ENCODE measurements around the gene CDC73.
"Not testable (repeated sequence)": the region's sequence is repeated elsewhere in the genome, so short reads cannot be mapped to it uniquely, and the experiment has no call there.

CDC73 gene

DNA sequence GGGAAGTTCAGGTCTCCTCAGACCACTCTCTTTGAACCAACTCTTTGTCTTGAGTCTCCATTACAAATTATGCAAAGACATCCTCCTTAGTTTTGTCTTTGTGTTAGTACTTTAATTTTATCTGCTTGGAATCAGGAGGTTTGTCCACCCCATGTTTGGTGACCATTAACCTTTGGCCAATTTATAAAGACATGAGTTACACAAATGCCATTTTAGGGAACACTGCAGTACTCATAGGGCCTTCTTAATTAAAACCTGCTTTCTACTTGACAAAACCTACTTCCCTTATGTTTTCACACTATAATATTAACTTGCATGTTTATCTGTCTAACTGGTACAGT lies 7.9 kb upstream of the CDC73 start:
- no peak for DNase-seq (ENCODE audit: low read depth in 2 of 2)

DNA sequence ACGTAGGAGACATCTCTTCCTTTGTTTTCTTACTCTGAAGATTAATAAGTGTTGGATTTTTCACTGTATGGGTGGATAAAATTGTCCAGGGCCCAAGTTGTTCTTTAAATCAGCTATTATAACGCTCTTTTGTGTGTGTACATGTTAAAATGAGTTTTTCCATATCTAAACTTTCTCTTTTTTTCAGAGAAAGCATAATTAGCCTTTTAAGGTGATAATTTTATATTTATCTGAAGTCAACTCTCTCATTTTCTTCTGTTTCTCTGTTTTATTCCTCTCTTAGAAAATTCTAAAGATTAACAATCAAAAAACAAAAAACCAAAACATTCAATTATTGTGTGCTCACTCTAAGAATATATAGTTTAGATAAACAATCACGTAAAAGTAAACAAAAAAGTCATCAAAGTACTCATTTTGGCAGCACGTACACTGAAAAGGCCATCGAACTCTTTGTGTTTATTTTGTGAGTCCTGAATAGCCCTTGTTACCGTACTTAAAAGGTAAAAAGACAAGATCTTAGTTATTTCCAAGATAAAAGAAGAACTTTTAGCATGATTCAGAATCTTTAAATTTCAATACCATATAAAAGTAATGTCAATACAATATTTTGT lies 7.2 kb upstream of the CDC73 start:
- DNase-seq (ENCODE audit: low read depth in 2 of 2): no peak

DNA sequence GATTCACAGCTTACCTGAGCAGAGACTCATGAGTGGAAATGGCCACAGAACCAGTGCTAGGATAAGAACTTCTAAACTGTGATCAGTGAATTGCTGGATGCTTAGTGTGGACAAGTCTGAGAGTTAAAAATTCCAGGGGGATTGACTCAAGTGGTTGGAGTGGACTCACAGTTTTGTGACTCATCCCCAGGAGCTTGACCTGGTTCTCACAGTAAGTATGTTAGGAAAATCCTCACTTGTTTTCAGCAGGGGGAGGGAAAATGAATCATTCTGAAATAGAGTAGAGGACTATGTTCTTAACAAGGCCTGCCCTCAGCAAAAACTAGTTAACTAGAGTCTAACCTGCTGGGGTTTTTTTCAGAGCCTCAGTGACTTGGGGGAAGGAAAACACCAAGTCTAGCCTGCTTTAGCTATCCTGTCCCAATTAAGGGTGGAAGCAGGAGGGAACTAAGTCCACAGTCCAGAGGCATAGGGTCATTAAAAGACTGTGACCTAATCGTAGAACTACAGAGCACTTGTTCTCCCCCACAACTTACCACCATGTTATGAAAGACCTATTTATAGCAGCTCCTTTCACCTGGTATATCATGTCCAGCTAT lies 6.1 kb upstream of the CDC73 start:
- no peak for DNase-seq (ENCODE audit: low read depth in 2 of 2)

DNA sequence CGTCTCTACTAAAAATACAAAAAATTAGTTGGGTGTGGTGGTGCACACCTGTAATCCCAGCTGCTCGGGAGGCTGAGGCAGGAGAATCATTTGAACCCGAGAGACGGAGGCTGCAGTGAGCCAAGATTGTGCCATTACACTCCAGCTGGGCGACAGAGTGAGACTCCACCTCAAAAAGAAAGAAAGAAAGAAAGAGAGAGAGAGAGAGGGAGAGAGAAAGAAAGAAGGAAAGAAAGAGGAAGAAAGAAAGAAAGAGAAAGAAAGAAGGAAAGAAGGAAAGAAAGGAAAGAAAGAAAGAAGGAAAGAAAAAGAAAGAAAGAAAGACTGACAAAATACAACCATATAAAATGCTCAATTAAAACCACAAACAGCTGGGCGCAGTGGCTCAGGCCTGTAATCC lies 4.7 kb upstream of the CDC73 start:
- not testable (repeated sequence) for DNase-seq (ENCODE audit: low read depth in 2 of 2)

DNA sequence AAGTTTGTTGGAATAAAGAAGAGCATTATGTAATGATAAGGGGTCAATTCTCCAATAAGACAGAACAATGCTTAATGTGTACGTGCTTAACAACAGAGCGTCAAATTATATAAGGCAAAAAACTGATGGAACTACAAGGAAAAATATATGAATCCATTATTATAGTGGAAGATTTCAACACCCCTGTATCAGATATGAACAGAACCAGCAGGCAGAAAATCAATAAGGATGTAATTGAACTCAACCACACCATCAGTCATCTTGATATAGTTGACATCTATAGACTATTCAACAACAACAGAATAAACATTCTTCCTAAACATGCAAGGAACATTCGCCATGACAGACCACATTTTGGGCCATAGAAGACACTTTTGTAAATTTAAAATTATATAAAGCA lies 3.6 kb upstream of the CDC73 start:
- no peak for DNase-seq (ENCODE audit: low read depth in 2 of 2)

DNA sequence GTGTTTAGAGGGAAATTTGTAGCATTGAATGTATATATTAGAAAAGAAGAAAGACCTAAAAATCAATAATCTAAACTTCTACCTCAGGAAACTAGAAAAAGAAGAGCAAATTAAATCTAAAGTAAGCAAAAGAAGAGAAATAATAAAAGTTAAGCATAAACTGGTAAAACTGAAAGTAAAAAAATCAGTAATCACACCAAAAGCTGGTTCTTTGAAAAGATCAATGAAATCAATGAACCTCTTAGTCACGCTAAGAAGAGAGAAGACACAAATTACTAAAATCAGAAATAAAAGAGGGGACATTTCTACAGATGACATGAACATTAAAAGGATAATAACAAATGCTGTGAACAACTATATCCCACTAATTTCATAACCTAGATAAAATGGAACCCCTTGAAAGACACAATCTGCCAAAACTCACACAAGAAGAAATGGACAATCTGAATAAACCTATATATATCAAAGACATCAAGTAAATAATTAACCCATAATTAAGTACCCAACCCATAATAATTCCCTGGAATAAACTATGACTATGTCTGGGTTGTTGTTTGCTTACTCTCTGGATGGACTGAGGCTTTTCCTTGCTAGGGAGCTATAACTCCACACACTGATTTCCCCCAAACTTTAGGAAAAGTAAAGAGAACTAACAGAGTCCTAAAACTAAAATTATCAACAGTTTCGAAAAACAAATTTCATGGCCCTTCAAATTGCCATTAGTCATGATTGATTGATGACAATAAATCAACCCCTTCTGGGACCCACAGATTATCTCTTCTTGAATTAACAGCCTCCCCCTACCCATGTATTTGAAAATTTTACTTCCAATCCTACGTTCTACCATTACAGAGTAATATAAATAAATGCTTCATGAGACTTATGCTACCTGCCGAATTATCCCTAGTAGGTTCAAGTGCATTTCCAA lies 2.8 kb upstream of the CDC73 start:
- no peak for DNase-seq (ENCODE audit: low read depth in 2 of 2)

DNA sequence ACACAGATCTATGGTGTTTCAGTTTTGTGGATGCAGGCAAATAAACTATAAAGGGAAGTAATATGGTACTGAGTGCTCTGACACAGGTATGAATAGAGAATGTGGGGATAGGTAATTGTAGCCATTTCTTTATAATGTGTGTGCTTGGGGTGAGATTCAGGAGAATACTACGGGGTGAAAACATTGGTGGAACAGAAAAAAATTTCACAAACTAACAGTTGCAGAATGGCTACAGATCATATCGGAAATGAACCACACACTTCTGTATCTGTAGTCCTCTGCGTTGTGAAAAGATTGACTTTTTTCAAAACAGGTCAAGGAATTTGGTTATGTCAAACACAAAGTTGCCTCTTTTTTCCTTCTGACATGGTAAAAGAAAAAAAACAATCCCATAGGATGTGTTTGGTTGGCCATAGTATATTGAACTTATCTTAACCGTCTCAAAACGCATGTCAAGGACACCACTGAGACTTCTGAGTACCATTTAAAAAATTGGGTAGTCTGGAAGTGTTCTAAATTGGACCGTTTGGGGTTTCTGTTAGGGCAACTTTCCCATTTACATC lies 1.1 kb upstream of the CDC73 start:
- DNase-seq (ENCODE audit: low read depth in 2 of 2): no peak

DNA sequence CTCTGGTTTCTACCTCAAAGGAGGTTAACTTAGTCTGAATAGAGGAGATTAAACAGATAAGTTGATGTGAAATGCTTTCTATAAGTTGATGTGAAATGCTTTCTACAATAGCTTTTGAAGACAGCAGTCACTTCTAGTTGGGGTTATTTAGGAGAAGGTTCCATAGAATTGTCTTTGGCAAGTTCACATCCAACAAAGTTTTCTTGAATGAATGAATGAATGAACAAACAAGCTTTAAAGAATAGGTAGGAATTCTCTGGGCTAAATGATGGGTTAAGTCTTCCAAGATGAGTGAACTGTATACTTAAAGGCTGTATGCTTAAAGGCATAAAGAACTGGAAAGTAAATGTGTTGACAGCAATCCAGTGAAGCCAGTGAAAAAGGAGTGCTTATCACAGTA lies 1.9 kb downstream of the CDC73 start:
- no peak for DNase-seq (ENCODE audit: low read depth in 2 of 2)

DNA sequence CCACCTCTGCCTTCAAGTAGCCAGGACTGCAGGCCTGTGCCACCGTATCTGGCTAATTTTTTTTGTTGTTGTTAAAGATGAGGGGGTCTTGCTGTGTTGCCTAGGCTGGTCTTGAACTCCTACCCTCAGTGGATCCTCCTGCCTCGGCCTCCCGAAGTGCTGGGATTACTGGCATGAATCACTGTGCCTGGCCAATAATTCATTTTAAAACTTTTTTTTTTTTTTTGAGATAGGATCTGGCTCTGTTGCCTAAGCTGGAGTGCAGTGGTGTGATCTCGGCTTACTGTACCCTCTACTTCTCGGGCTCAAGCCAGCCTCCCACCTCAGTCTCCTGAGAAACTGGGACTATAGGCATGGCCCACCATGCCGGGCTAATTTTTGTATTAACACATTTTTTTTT lies 3.5 kb downstream of the CDC73 start:
- DNase-seq (ENCODE audit: low read depth in 2 of 2): no peak

DNA sequence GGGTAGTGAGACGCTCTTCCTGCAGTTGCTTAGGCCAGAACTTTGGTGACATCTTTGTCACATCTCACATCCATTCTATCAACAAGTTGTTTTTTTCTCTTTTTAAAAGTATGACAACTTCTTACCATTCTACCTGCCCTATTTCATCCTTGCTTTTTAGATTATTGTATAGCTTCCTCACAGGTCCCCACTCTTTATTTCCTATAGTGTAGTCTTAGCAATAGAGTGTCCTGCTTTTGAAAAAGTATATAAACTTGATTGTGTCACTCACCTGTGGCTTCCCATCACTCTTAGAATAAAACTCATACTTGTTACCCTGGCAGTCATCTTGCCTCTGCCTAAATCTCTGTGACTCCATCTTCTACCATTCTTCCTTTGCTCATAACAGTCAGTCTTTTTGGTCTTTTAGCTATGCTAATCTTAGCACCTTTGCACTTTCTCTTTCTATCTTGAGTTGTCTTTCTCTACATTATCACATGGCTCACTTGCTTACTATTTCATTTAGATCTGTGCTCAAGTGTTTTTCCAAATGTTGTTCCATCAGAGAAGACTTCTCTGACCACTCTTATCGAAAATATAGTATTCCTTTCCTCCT lies 9.5 kb downstream of the CDC73 start:
- DNase-seq (ENCODE audit: low read depth in 2 of 2): no peak

DNA sequence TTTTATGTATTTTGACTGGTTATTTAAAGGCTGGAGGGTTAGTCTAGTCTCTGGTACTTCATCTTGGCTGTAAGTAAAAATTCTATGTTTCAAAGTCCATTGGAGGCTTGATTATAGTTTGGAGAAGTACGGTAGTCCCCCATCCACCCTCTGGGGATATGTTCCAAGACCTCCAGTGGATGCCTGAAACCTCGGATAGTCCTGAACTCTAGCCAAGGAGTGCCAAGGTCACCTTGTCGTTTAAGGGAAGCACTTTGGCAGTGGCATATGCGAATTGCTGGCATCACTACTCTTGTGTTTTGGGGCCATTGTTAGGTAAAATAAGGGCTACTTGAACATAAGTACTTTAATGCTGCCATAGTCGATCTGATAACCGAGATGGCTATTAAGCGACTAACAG lies 18.4 kb downstream of the CDC73 start:
- DNase-seq (ENCODE audit: low read depth in 2 of 2): no peak

DNA sequence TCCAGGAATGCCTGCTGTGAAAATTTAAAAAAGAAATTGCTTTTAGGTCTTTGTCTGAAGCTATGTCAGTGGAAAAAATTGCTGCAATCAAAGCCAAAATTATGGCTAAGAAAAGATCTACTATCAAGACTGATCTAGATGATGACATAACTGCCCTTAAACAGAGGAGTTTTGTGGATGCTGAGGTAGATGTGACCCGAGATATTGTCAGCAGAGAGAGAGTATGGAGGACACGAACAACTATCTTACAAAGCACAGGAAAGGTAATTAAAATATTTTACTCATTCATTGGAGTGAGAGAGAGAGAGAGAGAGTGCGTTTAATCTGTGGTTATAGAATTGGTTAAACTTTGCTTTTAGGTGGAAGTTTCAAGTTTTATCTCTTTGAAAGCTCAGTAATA lies 20.0 kb downstream of the CDC73 start:
- DNase-seq (ENCODE audit: low read depth in 2 of 2): no peak

DNA sequence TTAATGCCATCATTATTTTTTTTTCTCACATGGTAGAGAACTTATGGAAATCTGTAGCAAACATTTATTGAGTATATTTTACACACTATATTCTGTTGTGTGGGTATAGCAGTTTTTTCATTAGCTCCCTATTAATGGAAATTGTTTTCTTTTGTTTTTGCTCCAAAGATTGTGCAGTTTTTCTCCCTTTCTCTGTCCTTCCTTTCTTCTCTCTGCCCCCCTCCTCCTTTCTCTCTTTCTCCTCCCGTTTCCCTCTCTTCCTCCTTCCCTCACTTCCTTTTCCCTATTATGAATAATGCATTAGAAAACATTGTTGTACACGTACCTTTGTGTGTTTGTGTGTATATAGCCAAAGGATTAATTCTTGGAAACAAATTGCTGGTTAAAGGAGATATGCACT lies 20.6 kb downstream of the CDC73 start:
- no peak for DNase-seq (ENCODE audit: low read depth in 2 of 2)

DNA sequence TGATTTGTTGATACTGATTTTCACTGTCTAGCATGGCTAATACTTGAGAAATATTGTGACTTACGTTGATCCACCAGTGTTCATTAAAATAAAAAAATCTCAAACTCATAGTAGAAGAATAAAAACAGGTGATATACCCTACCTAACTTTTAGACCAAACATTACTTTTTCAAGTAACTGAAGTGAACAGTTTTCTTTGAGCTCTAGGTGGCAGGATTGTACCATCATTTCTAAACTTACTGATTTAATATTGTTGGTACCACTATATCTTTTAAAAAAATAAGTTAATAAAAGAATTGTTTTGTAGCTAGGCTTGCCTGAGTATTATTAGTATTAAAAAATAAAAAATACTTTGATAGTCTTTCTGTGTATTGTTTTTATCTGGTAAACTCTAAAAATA lies 21.5 kb downstream of the CDC73 start:
- DNase-seq (ENCODE audit: low read depth in 2 of 2): no peak

DNA sequence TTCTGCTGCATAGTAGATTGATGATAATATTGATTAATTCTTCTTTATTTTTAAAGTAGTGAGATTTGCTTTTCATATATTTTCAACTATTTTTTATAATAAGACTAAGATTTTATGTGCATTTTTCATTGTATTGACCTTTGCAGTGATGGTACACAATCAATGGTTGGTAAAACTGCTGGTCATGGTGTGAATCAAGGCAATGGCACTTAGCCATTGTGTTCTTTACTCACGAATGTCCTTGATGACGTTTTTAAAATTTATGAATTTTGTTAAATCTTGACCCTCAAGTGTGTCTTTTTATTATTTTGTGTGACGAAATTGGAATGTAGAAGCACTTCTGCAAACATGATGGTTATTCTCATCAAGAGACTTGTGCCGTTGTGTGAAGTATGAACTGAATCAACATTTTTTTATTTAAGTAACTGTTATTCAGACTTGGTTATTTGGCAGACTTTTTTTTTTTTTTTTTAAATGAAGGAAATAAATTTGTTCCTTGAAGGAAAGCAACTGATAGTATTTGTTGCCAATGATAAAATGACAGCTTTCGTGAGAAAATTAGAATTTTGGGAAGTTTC lies 22.6 kb downstream of the CDC73 start:
- DNase-seq (ENCODE audit: low read depth in 2 of 2): no peak

DNA sequence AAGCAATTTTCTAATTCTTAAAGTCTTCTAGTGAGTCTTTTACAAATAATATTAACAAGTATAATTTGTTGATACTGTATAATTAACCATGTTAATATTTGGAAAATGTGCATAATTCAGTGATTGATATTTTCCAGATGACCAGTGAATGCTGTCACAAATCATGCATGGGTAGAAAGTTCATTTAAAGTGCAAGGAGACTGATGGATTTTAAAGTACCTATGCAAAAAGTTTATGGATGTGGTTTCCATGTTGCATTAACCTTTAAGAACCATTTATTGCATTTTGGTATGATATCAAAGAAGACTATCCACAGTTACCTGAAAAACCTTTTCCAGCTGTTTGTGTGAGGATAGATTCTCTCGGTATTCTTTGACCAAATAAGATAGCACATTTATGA lies 23.2 kb downstream of the CDC73 start:
- no peak for DNase-seq (ENCODE audit: low read depth in 2 of 2)

DNA sequence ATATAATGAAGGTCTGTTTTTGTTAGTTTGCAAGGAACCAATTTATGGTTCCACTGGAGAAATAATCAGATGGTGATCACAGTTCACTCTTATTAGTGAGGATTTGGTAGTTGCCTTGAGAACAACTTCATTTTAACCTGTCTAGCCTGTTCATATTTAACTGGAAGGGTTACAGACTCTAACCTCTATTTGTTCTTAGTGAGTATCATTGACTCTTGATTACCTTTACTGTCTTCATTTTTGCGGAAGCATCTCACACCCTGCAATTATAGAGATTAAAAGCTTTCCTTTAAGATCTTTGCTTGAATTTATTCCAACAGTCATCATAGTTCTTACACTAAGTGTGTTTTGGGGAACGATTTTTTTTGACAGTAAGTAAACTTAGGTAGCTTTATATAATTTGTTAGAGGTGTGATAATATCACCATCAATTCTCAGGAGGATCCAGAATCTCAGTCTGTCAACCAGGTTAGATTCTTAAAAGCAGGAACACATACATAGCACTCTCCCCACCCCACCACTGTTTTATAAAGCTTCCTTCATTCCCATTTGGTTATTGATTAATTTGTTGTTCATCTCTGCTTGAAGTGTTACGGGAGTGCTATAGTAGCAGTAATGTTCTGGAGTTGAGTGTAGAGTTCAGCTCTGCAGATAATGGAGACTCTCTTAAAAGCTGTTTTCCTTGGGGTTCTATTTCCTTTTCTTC lies 34.4 kb downstream of the CDC73 start:
- DNase-seq (ENCODE audit: low read depth in 2 of 2): no peak

DNA sequence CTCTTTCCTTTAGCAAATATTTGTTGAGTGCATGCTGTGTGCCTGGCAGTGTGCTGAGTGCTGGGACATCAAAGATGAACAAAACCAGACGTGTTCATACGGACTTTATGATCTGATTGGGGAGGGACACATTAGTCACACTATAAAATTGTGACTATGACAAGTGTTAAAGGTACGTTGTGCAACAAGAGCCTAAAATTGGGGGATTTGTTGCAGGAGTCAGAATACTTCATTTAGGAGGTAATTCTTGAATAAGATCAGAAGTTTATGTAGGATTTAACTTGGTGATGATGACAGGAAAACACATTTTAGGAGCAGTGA lies 35.0 kb downstream of the CDC73 start:
- no peak for DNase-seq (ENCODE audit: low read depth in 2 of 2)

DNA sequence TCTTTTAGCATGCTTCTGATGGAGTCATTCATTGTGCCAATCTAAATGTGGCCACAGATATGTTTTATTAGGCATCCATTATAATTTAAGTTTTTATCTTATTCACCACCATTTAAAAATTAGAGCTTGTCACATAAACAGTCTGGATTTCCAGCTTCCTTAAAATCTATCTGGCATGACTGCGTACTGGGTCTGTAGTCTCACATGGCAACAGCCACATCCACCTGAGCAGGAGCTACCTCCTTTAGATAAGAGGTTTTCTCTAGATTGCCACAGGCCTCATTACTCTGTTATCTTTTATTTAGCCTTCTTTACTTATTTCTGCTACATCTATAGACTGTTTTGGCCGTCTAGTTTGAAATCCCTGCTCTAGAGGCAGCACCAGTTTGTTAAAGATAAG lies 35.5 kb downstream of the CDC73 start:
- no peak for DNase-seq (ENCODE audit: low read depth in 2 of 2)

DNA sequence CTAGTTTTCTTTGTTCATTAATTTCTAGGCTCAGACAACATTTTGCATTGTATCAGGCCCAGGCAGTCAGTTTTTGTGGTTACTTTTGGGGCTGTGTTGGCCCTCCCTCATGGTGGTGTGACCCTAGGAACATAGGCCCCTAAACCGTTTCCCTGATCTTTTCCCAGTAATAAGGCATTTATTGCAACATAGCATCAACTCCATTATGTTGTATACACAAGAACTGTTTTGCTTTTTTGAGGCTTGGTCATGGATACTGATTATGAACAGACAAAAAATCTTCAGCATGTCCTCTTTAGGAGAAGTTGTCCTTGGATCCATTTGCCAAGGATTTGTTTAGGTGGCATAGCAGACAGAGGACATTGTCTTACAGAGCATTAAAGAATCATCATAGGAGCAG lies 54.3 kb downstream of the CDC73 start:
- DNase-seq (ENCODE audit: low read depth in 2 of 2): no peak

DNA sequence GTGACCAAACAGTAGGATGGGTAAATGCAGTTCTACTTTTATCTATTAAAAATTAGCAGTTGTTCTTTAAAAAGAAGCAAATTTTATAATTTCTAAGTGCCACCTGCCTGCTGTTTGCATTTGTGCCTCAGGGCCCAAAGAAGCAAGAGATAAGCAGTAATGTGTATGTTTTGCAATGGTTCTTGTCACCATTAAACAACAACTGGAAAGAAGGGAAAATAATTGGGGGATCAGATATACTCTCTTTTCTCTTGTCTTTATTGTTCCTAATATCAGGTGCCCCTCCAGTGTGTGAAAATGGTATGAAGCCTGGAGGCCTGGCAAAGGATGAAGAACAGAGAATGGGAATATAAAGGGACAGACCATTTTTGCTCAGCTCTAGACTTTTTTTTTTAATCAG lies 55.0 kb downstream of the CDC73 start:
- no peak for DNase-seq (ENCODE audit: low read depth in 2 of 2)

DNA sequence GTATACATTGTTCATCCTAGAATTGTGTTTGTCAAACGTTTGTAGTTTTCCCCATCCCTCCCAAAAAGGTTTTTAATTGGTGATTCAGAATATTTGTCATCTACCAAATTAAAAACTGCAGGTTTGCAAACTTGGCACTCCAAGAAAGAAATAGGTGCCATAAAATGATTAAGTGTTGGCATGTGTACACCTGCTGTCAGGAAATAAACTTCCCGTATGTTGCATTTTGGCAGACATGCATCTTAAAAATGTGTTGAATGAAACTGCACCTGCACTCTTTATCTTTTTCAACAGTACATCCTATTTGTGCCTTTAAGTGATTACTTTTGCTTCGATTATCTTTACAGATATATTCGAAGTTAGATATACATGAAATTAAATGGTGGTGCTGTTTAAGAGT lies 57.3 kb downstream of the CDC73 start:
- DNase-seq (ENCODE audit: low read depth in 2 of 2): no peak

Data from stimulated activated CD4-positive, alpha-beta T cell treated with anti-CD3 and anti-CD28 coated beads, Interleukin-12 subunit alpha, Interleukin-12 subunit beta, amount 100 ng/mL, for 24 hours (primary cell).